Ammon's horn (tissue), 1 donor: ENCODE results near the gene RXRG.

Experiments used
- DNase-seq: peaks from one replicate; pipeline ENCODE4 v3.0.0-alpha.2; 2016; ENCODE audit warnings: low spot score

Gene RXRG

GRCh38 chr1:165449131-165449530 is 4.2 kb upstream of the RXRG start:
- no peak for DNase-seq

- no peak for DNase-seq
Observed at GRCh38 chr1:165445388-165445787, 462 bp upstream of the RXRG start.

GRCh38 chr1:165443539-165444311 is 1.2 kb downstream of the RXRG start:
- peak; percentile 58 for DNase-seq

GRCh38 chr1:165442653-165443052 is 2.3 kb downstream of the RXRG start:
- no peak for DNase-seq

- no peak for DNase-seq
Observed at GRCh38 chr1:165442053-165442452, 2.9 kb downstream of the RXRG start.

- no peak for DNase-seq
Observed at GRCh38 chr1:165441166-165441880, 3.6 kb downstream of the RXRG start.

- no peak for DNase-seq
Observed at GRCh38 chr1:165439330-165439729, 5.6 kb downstream of the RXRG start.

GRCh38 chr1:165436994-165437393 is 7.9 kb downstream of the RXRG start:
- no peak for DNase-seq

- no peak for DNase-seq
Observed at GRCh38 chr1:165435801-165436200, 9.1 kb downstream of the RXRG start.

- peak; percentile 57 for DNase-seq
Observed at GRCh38 chr1:165434281-165434680, 10.6 kb downstream of the RXRG start.

- DNase-seq = no peak
Observed at GRCh38 chr1:165431079-165431478, 13.8 kb downstream of the RXRG start.

GRCh38 chr1:165426745-165427144 is 18.2 kb downstream of the RXRG start:
- no peak for DNase-seq

GRCh38 chr1:165425621-165426020 is 19.3 kb downstream of the RXRG start:
- no peak for DNase-seq

GRCh38 chr1:165424454-165425216 is 20.3 kb downstream of the RXRG start:
- no peak for DNase-seq

- no peak for DNase-seq
Observed at GRCh38 chr1:165423136-165423535, 21.8 kb downstream of the RXRG start.

GRCh38 chr1:165420655-165421054 is 24.3 kb downstream of the RXRG start:
- no peak for DNase-seq

GRCh38 chr1:165419839-165420238 is 25.1 kb downstream of the RXRG start:
- DNase-seq = no peak

- DNase-seq = no peak
Observed at GRCh38 chr1:165418195-165418594, 26.7 kb downstream of the RXRG start.

- DNase-seq = no peak
Observed at GRCh38 chr1:165416876-165417275, 28.1 kb downstream of the RXRG start.

- DNase-seq = no peak
Observed at GRCh38 chr1:165415068-165415467, 29.9 kb downstream of the RXRG start.

- DNase-seq = no peak
Observed at GRCh38 chr1:165414620-165415019, 30.3 kb downstream of the RXRG start.

GRCh38 chr1:165411396-165411795 is 33.5 kb downstream of the RXRG start:
- no peak for DNase-seq
